HG03442 (cell line): ENCODE data around the gene SLC35F4.
"Not testable (repeated sequence)": the region's sequence is repeated elsewhere in the genome, so short reads cannot be mapped to it uniquely, and the experiment has no call there.

Experiments
- ATAC-seq: cut with Tn5 transposase; IDR thresholded peaks from one replicate; pipeline ENCODE4 v1.9.1; 2021; ENCODE audit warnings: mild to moderate bottlenecking, moderate library complexity; ENCODE audit not compliant: unreplicated experiment

The SLC35F4 gene

DNA sequence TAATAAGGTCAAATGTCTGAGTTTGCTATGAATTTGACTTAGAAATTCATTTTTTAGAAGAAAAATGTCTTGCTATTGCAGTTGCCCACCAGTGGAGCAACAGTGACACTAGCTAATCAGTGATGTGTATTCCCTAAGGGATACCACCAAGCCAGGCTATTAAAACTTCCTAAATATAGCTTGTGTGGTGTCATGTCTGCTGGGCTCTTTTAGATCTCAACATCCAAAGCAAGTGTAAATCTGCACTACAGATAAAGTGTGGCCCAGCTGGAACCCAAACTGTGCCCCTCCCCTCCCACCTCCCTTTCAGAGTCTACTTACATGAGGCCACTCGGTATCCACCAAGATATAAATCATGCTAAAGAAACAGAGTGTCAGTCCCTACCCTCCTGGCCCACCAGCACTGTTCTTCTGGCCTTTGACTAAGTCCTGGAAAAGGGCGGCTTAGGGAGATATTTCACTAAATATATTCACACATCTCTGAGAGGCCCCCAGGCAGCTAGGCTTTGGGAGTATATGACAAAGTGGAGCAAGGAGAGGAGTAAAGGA is 53.8 kb downstream of the SLC35F4 start:
- no peak for ATAC-seq

DNA sequence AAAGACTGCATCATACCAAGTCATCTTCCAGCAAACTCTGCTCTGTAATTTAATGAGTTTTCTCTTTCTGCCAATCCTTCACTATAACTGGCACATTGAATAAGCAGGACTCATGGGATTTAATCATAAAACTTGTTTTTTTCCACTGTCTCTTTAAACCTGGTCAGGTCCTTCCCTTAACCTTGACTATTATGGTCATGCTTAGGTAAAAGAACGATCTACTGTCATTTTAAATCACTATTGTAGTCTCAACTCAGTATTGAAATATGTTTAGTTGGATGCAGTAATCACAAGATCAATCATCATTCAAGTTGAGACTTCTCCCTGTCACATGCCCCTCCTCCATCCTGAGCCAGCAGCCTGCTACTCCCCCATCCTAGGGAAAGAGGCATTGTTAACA is 56.1 kb downstream of the SLC35F4 start:
- ATAC-seq: no peak

DNA sequence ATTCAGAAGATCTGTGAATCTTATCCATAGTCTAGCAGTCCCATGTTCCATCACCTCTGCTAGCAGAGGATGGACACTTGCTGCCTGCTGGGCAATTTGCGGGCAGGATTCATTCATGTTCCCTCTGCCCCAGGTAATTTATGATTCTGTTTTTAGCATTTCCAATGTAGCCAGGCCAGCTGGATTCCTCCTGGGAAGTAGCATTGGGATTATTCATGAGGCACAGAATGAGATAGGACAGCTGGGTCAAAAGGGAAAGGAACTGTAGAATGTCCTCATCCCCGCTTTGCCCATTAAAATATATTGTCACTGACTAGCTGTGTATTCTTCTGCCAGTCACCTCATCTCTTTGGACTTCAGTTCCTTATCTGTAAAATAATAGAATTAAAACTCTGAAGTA is 68.7 kb downstream of the SLC35F4 start:
- no peak for ATAC-seq

DNA sequence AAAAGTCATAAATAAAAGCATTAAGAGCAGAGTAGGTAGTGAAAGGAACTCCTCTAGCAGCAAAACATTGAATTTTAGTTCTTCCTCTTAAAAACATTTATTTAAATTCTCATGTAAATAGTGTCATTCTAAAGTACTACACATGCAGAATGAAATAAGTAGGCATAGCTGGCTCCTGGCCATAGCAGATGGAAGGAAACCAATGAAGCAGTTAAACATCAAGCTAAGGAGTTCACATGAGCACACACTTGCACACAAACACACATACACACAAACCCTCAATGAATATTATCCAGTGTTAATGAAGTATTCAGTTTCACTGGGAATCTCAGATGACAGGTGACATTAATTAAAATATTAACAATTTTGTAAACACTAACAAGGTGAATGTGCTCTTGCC is 69.3 kb downstream of the SLC35F4 start:
- no peak for ATAC-seq

DNA sequence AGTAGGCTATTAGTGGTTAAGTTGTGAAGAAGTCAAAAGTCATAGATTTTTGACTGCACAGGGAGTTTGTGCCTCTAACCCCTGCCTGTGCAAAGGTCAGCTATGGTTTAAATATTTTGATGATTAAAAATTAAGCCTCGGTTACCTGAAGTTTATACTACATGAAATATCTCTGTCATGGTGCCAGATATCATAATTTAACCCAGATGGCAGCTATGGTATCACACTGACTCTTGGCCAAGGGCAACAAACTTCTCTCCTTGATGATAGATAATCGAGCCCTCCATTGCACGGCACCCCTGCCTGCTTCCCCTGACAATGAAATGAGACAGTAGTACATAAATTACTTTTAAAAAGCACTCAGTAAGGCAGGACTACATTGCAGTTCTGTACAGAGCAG is 80.8 kb downstream of the SLC35F4 start:
- no peak for ATAC-seq

DNA sequence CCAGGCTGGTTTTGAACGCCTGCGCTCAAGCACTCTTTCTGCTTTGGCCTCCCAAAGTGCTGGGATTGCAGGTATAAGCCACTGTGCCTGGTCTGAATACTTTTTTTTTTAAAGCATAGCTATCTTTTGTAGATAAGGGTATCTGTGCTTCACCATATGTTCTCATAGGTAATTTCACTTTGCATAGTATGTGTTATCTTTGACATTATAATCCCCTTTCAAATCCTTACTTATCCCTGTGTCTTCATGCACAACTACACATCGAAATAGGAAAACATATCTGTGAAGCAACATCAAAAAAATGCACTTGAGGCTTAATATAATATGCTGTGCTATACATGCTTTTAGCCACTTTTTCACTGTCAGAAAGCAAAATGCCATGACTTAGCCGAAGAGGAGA is 94.1 kb downstream of the SLC35F4 start:
- ATAC-seq: no peak

DNA sequence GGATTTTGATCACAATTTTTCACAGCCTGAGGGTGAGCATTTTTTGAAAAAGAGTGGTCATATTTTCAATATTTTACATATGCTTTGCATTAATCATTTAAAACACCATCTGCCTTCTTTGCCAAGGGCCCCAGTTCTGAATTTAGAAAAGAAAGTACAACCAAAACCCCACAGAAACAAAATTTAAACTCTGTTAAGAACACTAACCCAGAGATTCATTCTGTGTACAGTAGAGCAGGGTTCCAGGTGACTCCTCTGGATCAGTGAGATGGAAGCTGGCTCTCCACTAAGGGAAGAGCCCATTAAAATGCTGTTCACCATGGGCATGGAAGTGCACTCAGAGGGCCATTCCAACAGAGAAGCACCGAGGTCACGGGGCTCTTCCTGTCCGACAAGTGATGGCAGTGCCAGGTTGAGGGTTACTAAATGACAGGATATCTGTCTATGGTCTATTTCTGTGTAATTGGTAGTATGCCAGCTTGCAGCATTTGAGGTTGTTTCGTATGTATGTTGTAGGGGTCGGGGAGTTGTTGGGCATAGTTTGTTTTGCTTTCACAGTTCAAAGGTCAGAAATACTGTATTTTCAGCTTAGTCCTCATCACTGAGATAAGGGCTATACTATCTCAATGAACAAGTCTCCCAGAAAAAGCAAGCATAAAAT is 95.9 kb downstream of the SLC35F4 start:
- no peak for ATAC-seq

DNA sequence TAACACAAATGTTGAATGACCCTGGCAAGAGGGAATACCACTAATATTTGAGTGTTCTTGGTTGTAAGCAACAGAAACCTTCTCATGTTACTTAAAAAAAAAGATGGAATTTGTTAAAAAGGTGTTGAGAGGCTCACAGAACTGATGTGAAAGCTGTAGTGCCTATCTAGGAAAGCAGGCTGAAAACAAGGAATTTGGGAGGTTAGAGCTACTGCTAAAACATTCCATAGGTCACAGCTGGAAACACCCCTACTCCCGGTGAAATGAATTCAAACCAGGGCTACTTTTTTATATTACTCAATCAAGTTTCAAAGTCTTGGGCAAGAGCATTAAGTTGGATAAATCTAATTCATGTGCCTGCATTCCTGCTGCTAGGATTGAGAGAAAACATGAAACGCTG is 104.1 kb downstream of the SLC35F4 start:
- no peak for ATAC-seq

DNA sequence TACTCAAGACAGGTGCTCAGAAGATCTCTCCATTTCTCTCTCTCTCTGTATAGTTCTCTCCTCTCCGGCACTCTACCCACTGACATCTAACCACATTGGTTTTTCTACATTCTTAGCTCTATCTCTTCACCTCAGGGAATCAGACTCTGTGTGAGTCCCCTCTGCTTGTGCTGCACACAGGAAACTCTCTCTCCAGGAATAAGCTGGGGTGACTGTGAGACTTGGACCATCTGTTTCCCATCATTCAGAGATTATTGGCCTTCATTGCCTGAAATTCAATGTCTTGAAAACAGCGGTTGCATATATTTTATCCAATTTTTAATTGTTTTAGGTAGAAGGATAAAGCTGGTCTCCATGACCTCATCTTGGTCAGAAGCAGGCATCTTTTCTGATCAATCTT is 105.0 kb downstream of the SLC35F4 start:
- no peak for ATAC-seq

DNA sequence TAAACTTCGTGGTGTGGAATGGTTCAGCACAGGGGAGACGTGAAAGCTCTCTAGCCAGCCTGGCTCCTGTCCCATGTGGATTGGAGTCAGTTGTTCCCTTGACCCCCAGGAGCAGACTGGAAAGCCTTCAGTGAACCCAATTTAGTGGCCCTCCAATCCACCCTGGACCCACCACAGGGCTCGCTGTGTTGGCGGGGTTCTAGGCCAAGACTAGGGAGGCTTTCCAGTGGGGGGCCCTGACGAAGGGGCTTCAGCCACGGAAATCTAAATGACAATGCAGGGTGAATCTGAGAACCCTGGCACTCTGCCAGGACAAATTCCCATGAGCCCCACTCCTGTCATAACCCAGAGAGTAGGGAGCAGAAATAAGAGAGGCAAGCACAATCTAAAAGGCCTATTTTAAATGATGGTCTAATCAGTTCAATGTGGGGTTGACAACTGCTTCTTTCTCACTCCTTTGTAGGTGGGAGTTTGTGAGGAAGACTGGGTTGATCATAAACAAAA is 110.8 kb downstream of the SLC35F4 start:
- no peak for ATAC-seq

DNA sequence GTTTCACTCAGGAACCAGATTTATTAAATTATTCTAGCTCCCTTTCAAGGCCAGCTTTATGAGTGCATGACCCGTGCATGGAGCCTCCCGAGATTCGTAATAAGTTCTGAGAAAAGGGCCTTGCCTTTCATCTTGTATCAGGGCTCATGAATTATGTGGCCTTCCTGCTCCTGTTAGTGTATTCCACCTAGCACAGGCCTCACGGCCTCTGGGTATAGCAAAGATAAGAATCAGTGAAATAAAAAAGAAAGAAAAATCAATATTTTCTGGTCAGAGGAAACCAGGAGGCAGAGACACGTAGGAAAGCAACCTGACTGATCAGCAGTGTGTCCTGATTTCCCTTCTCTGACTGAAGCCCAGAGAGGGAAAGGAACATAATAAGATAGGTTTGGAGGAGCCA is 111.4 kb downstream of the SLC35F4 start:
- no peak for ATAC-seq

DNA sequence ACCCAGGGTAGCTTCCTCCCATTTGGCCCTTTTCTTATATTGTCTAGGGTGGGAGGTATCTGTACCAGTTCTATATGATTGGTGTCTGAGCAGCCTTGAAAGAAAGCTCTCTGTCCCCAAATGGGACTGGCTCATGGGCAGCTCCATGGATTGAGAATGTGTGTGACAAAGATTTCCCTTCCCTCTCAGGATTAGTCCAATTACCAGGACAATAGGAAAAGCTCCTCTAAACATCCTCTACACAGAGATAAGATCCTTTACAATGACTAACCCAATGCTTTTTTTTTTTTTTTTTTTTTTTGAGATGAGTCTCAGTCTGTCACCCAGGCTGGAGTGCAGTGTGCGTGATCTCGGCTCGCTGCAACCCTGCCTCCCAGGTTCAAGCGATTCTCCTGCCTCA is 112.1 kb downstream of the SLC35F4 start:
- no peak for ATAC-seq

DNA sequence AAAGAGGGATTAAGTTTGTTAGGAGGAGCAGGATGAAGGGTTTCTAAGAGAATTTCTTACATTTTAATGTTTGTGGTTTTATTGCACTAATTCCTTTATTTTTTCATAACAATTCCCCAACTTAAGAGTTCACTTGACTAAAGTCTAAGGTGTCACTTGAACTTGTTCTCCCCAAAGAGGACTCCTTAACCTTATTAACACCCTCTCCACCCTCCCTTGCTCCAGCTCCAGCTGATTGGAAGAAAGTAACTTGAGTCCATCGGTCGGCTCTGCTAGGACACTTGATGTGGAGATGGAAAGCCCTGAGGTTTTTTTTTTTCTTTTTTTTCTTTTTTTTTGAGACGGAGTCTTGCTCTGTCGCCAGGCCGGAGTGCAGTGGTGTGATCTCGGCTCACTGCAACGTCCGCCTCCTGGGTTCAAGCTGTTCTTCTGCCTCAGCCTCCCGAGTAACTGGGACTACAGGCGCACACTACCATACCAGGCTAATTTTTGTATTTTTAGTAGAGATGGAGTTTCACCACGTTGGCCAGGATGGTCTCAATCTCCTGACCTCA is 113.7 kb downstream of the SLC35F4 start:
- ATAC-seq: not testable (repeated sequence)

DNA sequence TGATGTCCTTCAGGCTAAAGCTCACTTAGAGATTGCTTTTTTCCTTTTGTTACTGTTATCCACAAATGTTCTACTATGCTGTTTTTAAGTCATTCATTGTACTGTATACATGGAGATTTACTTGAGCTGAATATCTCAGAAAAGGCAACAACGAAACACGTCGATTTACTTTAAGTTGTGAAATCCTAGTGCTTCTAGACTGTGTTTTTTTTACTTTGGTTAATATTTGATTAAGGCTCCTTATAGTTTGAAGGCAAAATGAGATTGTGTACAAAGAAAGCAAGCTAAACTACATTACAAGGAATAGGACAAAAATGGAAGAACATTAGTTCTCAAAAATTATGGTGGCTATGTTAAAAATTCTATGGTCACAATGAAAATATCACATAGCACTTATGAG is 114.5 kb downstream of the SLC35F4 start:
- ATAC-seq: no peak

DNA sequence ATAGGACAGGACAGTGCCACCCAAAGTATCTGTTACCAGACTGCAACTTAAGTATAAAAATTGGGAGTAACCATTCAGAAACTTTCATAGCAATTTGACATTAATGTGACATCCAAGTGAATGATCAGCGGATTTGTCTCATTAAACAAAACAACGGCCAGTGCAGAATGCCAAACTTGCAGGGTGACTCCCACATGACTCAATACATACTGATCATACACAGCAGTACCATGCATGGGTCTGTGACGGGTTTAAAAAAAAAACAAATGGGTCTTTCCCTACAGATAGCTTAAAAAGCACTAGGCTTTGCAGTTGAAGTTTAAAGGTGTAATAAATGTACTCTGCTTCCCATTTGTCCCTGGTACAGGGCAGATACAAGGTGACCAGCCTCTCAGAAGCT is 116.6 kb downstream of the SLC35F4 start:
- ATAC-seq: no peak

DNA sequence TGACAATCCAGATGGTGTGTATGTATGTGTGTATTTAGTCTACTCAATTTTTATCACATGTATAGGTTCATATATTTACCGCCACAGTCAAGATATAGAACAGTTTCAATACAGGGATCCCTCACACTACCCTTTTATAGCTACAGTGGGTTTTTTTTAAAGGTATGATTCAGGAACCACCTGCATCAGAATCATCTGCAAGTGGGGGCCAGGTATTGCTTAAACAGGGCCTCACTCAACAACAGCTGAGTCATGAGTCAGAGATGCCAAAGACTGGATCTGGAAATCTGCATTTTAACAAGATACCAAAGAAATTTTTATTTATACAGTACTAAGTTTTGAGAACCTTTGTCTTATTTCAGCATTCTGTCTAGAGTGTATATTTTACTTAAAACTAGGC is 117.6 kb downstream of the SLC35F4 start:
- ATAC-seq: no peak

DNA sequence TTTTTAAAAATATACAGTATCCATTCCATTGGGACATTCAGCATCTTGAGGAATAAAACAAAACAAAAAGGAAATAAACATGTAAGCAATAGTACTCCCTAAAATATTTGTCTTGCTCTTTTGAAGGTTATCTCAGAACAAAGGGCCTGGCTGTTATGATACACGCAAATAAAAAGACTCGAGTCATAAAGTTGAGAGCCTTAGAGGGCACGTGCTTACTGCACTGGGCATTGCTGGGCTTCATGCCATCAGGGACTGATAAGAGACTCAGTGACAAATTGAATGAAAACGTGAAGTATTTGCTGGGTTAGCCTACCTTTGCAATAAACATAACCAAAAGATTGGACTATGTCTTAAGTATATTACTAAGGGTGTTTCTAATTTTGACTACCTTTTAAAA is 118.9 kb downstream of the SLC35F4 start:
- ATAC-seq: no peak

DNA sequence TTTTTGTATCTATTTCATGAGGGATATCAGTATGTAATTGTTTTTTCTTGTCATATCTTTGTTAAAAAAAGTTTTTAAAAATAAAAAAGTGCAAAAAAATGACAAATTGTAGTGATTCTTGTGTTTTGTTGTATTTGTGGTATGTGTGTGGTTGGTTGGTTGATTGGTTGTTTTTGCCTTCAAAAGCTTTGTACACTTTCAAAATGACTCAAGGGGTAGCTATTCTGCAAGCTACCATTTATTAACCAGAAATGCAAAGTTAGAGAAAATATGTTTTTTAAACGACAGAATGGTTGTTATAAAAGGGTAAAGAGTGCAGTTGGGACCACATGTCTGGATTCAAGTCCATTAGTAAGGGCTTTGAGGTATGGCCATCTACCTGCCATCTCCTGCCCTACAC is 119.3 kb downstream of the SLC35F4 start:
- ATAC-seq: no peak

DNA sequence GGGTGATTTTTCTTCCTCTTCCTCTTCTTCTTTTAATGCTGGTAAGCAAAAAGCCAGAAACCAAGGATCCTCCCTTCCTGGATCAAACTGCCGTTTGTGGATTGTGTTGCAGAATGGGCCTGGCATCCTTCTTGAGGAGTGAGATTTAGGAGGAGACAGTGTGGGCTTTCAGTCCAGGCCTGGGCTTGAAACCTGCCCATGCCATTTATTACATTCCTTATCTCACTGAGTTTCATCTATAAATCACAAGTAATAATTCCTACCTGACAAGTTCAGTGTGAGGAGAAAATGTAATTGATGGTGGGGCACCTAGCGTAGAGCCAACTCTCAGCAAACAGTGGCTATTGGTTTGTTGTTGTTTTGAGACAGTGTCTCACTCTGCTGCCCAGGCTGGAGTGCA is 126.4 kb downstream of the SLC35F4 start:
- ATAC-seq: no peak

DNA sequence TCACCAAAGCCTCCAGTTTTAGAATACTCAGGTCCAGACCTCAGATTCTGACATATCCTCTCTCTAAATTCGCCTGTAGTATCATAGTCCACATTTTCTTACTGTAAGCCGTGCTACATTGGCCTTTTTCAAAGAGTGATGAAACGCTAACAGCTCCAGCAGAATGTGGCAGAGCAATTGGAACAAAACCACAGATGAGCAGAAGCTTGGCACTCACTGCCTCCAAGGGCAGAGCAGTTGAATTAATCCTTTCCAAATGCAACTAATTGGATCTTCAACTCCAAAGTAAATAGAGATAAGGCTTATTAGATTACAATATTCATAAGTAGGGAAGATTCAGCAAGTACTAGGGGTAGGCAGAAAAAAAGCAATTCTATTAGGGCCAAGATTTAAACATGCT is 128.3 kb downstream of the SLC35F4 start:
- ATAC-seq: no peak

DNA sequence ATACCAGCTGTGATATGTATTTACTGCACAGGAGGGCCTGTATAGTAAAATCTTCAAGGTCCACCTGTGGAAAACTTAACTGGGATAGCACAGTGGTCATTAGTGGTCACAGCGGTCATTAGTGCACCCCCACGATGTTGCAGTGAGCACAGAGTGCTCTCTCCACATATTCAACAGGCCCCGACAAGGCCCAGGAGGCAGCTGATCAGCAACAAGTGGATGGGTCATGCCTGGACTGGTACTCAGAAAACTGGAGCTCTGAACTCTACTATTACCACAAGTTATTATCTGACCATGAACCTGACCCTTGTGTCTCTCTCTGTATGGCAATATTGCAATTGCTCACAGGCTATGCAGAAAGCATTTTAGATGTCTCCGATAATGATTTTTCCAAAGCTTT is 129.5 kb downstream of the SLC35F4 start:
- ATAC-seq: no peak

DNA sequence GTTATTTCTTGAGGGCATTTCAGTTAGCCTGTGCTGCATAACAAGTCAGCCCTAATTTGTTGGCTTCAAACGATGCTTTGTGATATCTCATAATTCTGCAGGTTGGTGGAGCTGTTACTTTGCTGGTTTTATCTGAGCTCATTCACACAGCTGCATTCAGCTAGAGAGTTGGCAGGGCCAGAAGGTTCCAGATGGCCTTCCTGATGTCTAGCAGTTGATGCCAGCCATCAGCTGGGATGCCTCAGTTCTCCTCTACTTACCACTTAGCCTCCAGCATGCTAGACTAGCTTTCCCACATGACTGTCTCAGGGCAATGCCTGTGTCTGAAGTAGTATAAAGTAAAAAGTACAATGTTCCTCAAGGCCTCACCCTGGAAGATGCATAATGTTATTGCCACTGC is 130.6 kb downstream of the SLC35F4 start:
- no peak for ATAC-seq
